SK-N-SH (cell line): ENCODE results near the gene SLC22A13. TPM values are rescaled to one million over a fixed set of nuclear protein-coding genes. Genes with fewer than 3 reads are reported as not detected.

Source experiments
- CTCF ChIA-PET: fragments of 300-600, 350-600 bp; formaldehyde crosslinking; extraction: SDS; loops from one replicate; lab custom pipeline; 2021; lab: Yijun Ruan, JAX
- POLR2A ChIA-PET: fragments of 350-600 bp; sonication (Branson Sonifier 250); formaldehyde crosslinking; extraction: SDS; loops from one replicate; lab custom pipeline; 2020; ENCODE audit warnings: antibody characterized with exemption, inconsistent platforms; lab: Yijun Ruan, JAX
- DNase-seq: peaks from one replicate; pipeline ENCODE4 v3.0.0; 2012
- H2AFZ ChIP-seq: fragments of 200-600 bp; sonication (generic); 2 replicates; pipeline ENCODE4 v1.8.1; 2016; ENCODE audit warnings: antibody characterized with exemption, mild to moderate bottlenecking, low read depth
- H3F3A ChIP-seq: fragments of 200-600 bp; sonication (generic); replicated peaks from 2 replicates; pipeline ENCODE3; 2016; ENCODE audit warnings: antibody characterized with exemption, mild to moderate bottlenecking; ENCODE audit not compliant: insufficient read depth
- H3K27ac ChIP-seq, 2 experiments: fragments of 200-500 bp in 1 of 2; fragments of 200-600 bp in 1 of 2; sonication (Bioruptor generic) in 1 of 2; sonication (generic), shearing (Covaris generic) in 1 of 2; 2 replicates each; pipeline versions ENCODE4 v1.5.1 to v1.6.1; 2014 to 2016; ENCODE audit warnings: low read depth in 2 of 2, inconsistent platforms in 1 of 2, low read length in 1 of 2, mild to moderate bottlenecking in 1 of 2, mixed read lengths in 1 of 2
- H3K27me3 ChIP-seq: fragments of 200-600 bp; sonication (generic), shearing (Covaris generic); 2 replicates; pipeline ENCODE4 v1.6.1; 2016; ENCODE audit warnings: mixed run types; ENCODE audit not compliant: insufficient read depth
- H3K36me3 ChIP-seq, 2 experiments: fragments of 200-500 bp in 1 of 2; fragments of 200-600 bp in 1 of 2; sonication (Bioruptor generic) in 1 of 2; sonication (generic) in 1 of 2; replicated peaks in 1 of 2; 2 replicates each; pipeline versions ENCODE3 to v1.5.1; 2014 to 2016; ENCODE audit warnings: low read length in 1 of 2, mild to moderate bottlenecking in 1 of 2; ENCODE audit not compliant: insufficient read depth in 2 of 2, control insufficient read depth in 1 of 2
- H3K4me1 ChIP-seq, 2 experiments: fragments of 200-500 bp in 1 of 2; fragments of 200-600 bp in 1 of 2; sonication (Bioruptor generic) in 1 of 2; sonication (generic), shearing (Covaris generic) in 1 of 2; 2 replicates each; pipeline versions ENCODE4 v1.5.1 to v1.6.1; 2014 to 2016; ENCODE audit warnings: low read depth in 1 of 2, low read length in 1 of 2, mixed run types in 1 of 2; ENCODE audit not compliant: insufficient read depth in 2 of 2, control insufficient read depth in 1 of 2
- H3K4me2 ChIP-seq: fragments of 200-600 bp; sonication (generic), shearing (Covaris generic); 2 replicates; pipeline ENCODE4 v1.6.1; 2017; ENCODE audit warnings: mixed run types
- H3K4me3 ChIP-seq, 2 experiments: fragments of 200-500 bp in 1 of 2; fragments of 200-600 bp in 1 of 2; sonication (Bioruptor generic) in 1 of 2; sonication (generic), shearing (Covaris generic) in 1 of 2; 2 replicates each; pipeline versions ENCODE4 v1.5.1 to v1.8.1; 2014 to 2016; ENCODE audit warnings: low read depth in 2 of 2, inconsistent platforms in 1 of 2, low read length in 1 of 2, mild to moderate bottlenecking in 1 of 2, mixed read lengths in 1 of 2, moderate library complexity in 1 of 2
- H3K79me2 ChIP-seq: fragments of 200-600 bp; sonication (generic); 2 replicates; pipeline ENCODE4 v1.8.1; 2017; ENCODE audit warnings: mild to moderate bottlenecking; ENCODE audit not compliant: insufficient read depth
- H3K9ac ChIP-seq: fragments of 200-600 bp; sonication (generic); 2 replicates; pipeline ENCODE4 v1.6.1; 2017; ENCODE audit warnings: mixed run types
- H3K9me2 ChIP-seq: fragments of 200-600 bp; sonication (generic); 2 replicates; pipeline ENCODE4 v1.6.1; 2017; ENCODE audit warnings: mixed run types
- H3K9me3 ChIP-seq: fragments of 200-600 bp; sonication (generic); 2 replicates; pipeline ENCODE4 v1.6.1; 2017; ENCODE audit warnings: mixed run types, mild to moderate bottlenecking, moderate library complexity
- H4K20me1 ChIP-seq: fragments of 200-600 bp; sonication (generic); 2 replicates; pipeline ENCODE4 v1.6.1; 2017; ENCODE audit warnings: mild to moderate bottlenecking, mixed run types; ENCODE audit not compliant: insufficient read depth
- CHD2 ChIP-seq: fragments of 150-350 bp; IDR thresholded peaks from 2 replicates; pipeline ENCODE4 v1.6.1; 2018; ENCODE audit warnings: low read length; ENCODE audit not compliant: partially characterized antibody
- EP300 ChIP-seq, 2 experiments: IDR thresholded peaks; 2 replicates each; pipeline versions ENCODE4 v1.4.0 to v1.6.1; 2012; ENCODE audit warnings: borderline replicate concordance in 1 of 2, low read depth in 1 of 2, low read length in 1 of 2
- EZH2phosphoT487 ChIP-seq: fragments of 200-600 bp; sonication (generic); IDR thresholded peaks from 2 replicates; pipeline ENCODE4 v1.6.1; 2017; ENCODE audit warnings: low read depth, mixed run types, mild to moderate bottlenecking, antibody characterized with exemption, moderate library complexity, borderline replicate concordance
- FOXJ3 ChIP-seq: sonication (generic); formaldehyde crosslinking; IDR thresholded peaks from 2 replicates; pipeline ENCODE4 v1.5.1; 2020; ENCODE audit warnings: mild to moderate bottlenecking, missing genetic modification reagents
- GABPA ChIP-seq: IDR thresholded peaks from 2 replicates; pipeline ENCODE4 v1.4.0; 2012; ENCODE audit warnings: low read depth, mild to moderate bottlenecking
- JUND ChIP-seq: IDR thresholded peaks from 2 replicates; pipeline ENCODE4 v1.4.0; 2012
- MEF2A ChIP-seq: IDR thresholded peaks from 2 replicates; pipeline ENCODE4 v1.4.0; 2012; ENCODE audit warnings: low read depth, borderline replicate concordance
- POLR2AphosphoS5 ChIP-seq: IDR thresholded peaks from 2 replicates; pipeline ENCODE4 v1.6.1; 2012; ENCODE audit warnings: low read depth, low read length
- RCOR1 ChIP-seq: fragments of 150-350 bp; IDR thresholded peaks from 2 replicates; pipeline ENCODE4 v1.6.1; 2017; ENCODE audit warnings: antibody characterized with exemption, low read length
- RFX5 ChIP-seq: IDR thresholded peaks from 2 replicates; pipeline ENCODE4 v1.6.1; 2012; ENCODE audit warnings: mild to moderate bottlenecking, improper control_type of control experiment, low read length
- RXRA ChIP-seq: IDR thresholded peaks from 2 replicates; pipeline ENCODE4 v1.4.0; 2012; ENCODE audit warnings: low read depth, mild to moderate bottlenecking, borderline replicate concordance
- TEAD4 ChIP-seq: IDR thresholded peaks from 2 replicates; pipeline ENCODE4 v1.4.0; 2012; ENCODE audit warnings: mild to moderate bottlenecking, borderline replicate concordance; ENCODE audit not compliant: insufficient read depth
- YY1 ChIP-seq: IDR thresholded peaks from 2 replicates; pipeline ENCODE4 v1.4.0; 2012; ENCODE audit warnings: low read depth, mild to moderate bottlenecking
- WGBS: methylation state at CpG from one replicate; pipeline ENCODE4 v1.1.6; 2017; ENCODE audit warnings: low lambda C conversion rate; 5-methylcytosine and 5-hydroxymethylcytosine counted together
- polyA plus RNA-seq, 3 experiments: library from polyadenylated mRNA; depleted of rRNA; stranded (reverse); fragments of >200 nt; gene quantifications; 2 replicates each; pipeline ENCODE4 v1.2.3, GENCODE V29; 2012
- TF ChIP-seq, protein P1 (sequence below): fragments of 150-350 bp; IDR thresholded peaks from 2 replicates; pipeline ENCODE4 v1.6.1; 2016; ENCODE audit warnings: mild to moderate bottlenecking, low read depth, low read length
- TF ChIP-seq, protein P2 (sequence below): fragments of 150-350 bp; IDR thresholded peaks from 2 replicates; pipeline ENCODE4 v1.6.1; 2017; ENCODE audit warnings: antibody characterized with exemption, low read length, low read depth, borderline replicate concordance
- TF ChIP-seq, protein P3 (sequence below): IDR thresholded peaks from 2 replicates; pipeline ENCODE4 v1.4.0; 2012; ENCODE audit warnings: low read depth, borderline replicate concordance
- TF ChIP-seq, protein P4 (sequence below): IDR thresholded peaks from 2 replicates; pipeline ENCODE4; 2012

SLC22A13 gene
- polyA plus RNA-seq, 1 of the 3 experiments (the other 2 are of a cell fraction) = 0.08 TPM

DNA sequence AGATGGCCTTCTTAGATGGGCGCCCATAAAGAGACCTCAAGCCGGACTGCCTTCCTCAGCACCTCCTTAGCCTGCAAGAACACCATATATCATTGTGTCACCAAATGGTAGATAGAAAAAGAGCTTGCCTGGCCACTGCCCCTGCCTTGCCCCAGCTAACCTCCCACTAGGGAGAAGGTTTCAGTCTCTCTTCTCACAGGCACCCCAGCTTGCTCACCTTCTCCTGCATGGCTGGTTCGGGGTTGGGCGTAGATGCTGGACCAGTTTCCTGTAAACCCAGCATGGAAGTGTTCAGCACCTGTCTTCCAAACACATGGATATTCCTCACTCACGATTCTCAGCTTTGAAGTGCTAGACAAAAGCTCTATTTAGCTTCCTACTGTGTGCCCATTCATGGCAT, 13.2 kb downstream of the SLC22A13 start:
- H2AFZ ChIP-seq = no peak overlapping the region
- POLR2A ChIA-PET = no interaction called here
- CTCF ChIA-PET = interaction anchor here (1.2 kb wide), 1 partner anchor 16 kb away, joined by 4 read pairs; no protein-coding TSS in a partner anchor

More for the DNA sequence above, 13.2 kb downstream of the SLC22A13 start:
- no peak overlapping the region for H3K4me2 ChIP-seq
- 94% methylated on average over 4 of the region's 5 CpGs for WGBS
- H3K4me1 ChIP-seq = no peaks in the 10 kb centered on the region; a peak in 1 of 4 replicates
- no peaks in the 10 kb centered on the region for H3K79me2 ChIP-seq
- H3K27me3 ChIP-seq = no peaks in the 10 kb centered on the region
- H3F3A ChIP-seq = no peaks in the 10 kb centered on the region
- H4K20me1 ChIP-seq = no peaks in the 10 kb centered on the region
- H3K4me3 ChIP-seq = no peak overlapping the region
- no peak for DNase-seq
- peaks cover 0 to 8% of the 10 kb centered on the region in 2 experiments for H3K36me3 ChIP-seq
- no peaks in the 10 kb centered on the region for H3K9me3 ChIP-seq
- no peak overlapping the region for H3K9ac ChIP-seq
- H3K27ac ChIP-seq = no peak overlapping the region
- H3K9me2 ChIP-seq = no peaks in the 10 kb centered on the region
- TF ChIP-seq YY1 (no peak), FOXJ3 (CRISPR knock-in tag) (no peak), TEAD4 (no peak), EP300 (IDR thresholded peaks at IDR 0.05; ENCODE audit: borderline replicate concordance in 1 of 2, low read depth in 1 of 2, low read length in 1 of 2) (no peak), RFX5 (no peak), RXRA (no peak), POLR2AphosphoS5 (no peak), EZH2phosphoT487 (no peak), JUND (no peak), RCOR1 (no peak), MEF2A (no peak), GABPA (no peak), CHD2 (no peak)
- TF ChIP-seq, protein P1, sequence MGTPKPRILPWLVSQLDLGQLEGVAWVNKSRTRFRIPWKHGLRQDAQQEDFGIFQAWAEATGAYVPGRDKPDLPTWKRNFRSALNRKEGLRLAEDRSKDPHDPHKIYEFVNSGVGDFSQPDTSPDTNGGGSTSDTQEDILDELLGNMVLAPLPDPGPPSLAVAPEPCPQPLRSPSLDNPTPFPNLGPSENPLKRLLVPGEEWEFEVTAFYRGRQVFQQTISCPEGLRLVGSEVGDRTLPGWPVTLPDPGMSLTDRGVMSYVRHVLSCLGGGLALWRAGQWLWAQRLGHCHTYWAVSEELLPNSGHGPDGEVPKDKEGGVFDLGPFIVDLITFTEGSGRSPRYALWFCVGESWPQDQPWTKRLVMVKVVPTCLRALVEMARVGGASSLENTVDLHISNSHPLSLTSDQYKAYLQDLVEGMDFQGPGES = no peak
- TF ChIP-seq, protein P2, sequence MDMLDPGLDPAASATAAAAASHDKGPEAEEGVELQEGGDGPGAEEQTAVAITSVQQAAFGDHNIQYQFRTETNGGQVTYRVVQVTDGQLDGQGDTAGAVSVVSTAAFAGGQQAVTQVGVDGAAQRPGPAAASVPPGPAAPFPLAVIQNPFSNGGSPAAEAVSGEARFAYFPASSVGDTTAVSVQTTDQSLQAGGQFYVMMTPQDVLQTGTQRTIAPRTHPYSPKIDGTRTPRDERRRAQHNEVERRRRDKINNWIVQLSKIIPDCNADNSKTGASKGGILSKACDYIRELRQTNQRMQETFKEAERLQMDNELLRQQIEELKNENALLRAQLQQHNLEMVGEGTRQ = no peak
- TF ChIP-seq, protein P3, sequence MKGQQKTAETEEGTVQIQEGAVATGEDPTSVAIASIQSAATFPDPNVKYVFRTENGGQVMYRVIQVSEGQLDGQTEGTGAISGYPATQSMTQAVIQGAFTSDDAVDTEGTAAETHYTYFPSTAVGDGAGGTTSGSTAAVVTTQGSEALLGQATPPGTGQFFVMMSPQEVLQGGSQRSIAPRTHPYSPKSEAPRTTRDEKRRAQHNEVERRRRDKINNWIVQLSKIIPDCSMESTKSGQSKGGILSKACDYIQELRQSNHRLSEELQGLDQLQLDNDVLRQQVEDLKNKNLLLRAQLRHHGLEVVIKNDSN = no peak
- TF ChIP-seq, protein P4, sequence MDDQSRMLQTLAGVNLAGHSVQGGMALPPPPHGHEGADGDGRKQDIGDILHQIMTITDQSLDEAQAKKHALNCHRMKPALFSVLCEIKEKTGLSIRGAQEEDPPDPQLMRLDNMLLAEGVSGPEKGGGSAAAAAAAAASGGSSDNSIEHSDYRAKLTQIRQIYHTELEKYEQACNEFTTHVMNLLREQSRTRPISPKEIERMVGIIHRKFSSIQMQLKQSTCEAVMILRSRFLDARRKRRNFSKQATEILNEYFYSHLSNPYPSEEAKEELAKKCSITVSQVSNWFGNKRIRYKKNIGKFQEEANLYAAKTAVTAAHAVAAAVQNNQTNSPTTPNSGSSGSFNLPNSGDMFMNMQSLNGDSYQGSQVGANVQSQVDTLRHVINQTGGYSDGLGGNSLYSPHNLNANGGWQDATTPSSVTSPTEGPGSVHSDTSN = no peak
